ENCODE results near the gene GADL1.

DNA sequence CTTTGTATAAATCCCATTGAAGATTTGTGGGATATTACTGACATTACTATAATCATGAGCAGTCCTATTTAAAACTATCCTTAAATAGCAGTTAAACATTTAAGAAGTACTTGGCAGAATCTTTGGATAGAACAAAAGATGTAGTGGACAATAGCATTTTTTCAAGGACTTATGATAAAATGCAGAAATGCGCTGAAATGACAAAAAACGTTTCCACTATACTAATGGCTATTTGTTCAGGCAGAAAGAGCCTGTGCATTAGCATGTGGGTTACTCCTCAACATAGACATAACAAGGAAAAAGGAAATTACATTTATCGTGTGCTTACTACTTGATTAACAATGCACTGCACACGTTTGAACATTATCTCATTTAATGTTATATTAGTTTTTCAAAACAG is 80.7 kb downstream of the GADL1 start:
- TF ChIP-seq CTCF (IDR thresholded peaks at IDR 0.05; ENCODE audit: low read depth, low read length, poor library complexity, severe bottlenecking) (no peak), EZH2phosphoT487 (IDR thresholded peaks at IDR 0.05; ENCODE audit: borderline replicate concordance, low read length) (no peak)

Measured in DOHH2 (cell line).